ENCODE results near the gene NFIB. TPM values are rescaled to one million over a fixed set of nuclear protein-coding genes. Genes with fewer than 3 reads are reported as not detected.

The NFIB gene
- total RNA-seq, 2 donors from 2014 or later: 54.8 to 114 TPM

DNA sequence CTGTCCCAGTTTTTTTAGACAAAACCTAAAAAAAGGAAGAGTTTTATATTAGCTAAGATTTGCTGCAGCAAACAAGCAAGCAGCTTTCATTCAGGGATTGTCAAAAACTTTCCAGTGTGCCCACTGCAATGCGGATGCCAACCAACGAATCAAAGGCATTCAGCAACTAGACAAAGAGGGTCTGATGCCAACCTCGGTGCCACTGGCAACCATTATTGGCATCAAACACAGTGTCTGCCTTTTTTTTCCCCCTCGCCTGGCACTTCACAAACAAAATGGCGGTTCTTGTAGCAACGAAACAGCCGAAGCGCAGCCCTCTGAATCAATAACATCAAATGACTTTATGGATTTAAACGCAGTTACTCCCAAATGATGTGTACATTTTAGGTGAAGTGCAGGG is 10.4 kb downstream of the NFIB start:
- no peak for ATAC-seq (ENCODE audit: insufficient number of reproducible peaks, low FRiP score, low read depth)
- TF ChIP-seq, protein P1, sequence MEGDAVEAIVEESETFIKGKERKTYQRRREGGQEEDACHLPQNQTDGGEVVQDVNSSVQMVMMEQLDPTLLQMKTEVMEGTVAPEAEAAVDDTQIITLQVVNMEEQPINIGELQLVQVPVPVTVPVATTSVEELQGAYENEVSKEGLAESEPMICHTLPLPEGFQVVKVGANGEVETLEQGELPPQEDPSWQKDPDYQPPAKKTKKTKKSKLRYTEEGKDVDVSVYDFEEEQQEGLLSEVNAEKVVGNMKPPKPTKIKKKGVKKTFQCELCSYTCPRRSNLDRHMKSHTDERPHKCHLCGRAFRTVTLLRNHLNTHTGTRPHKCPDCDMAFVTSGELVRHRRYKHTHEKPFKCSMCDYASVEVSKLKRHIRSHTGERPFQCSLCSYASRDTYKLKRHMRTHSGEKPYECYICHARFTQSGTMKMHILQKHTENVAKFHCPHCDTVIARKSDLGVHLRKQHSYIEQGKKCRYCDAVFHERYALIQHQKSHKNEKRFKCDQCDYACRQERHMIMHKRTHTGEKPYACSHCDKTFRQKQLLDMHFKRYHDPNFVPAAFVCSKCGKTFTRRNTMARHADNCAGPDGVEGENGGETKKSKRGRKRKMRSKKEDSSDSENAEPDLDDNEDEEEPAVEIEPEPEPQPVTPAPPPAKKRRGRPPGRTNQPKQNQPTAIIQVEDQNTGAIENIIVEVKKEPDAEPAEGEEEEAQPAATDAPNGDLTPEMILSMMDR (IDR thresholded peaks at IDR 0.05): no peak
- peaks cover 8 to 84% of the 10 kb centered on the region in 2 donors for H3K4me1 ChIP-seq (ENCODE audit: control insufficient read depth in 1 of 2, low read depth in 2 of 2)

DNA sequence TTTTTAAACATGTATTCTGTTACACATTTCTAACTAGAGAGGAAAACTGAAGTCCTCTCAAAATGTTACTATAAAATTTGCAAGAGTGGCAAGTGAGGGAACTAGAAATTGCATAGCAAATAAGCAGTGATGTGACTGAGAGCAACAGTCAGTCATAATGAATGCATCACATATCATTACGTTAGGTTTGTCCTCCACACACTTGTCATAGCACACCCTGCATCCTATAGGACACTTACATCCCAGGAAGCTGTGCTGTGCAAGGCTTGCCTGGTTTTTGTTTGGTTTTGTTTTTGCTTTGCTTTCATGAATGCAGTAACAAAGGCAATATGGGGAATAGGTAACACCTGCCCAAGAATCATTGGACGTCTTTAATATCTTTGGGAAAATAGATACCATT is 10.8 kb downstream of the NFIB start:
- DNase-seq (ENCODE audit: low spot score) (no peak), ATAC-seq (ENCODE audit: insufficient number of reproducible peaks, low FRiP score, low read depth) (no peak)
- TF ChIP-seq, protein P1 (IDR thresholded peaks at IDR 0.05): no peak
- Histone ChIP-seq H3K27ac (no peak overlapping the region), H3K4me1 (ENCODE audit: control insufficient read depth in 1 of 2, low read depth in 2 of 2) (peaks cover 5 to 85% of the 10 kb centered on the region in 2 donors), H3K9me3 (no peaks in the 10 kb centered on the region), H3K27me3 (replicated peaks; ENCODE audit: insufficient read depth) (no peaks in the 10 kb centered on the region), H3K4me3 (peak overlapping the region; percentile 20), H3K36me3 (no peaks in the 10 kb centered on the region)

More for the DNA sequence above, 10.4 kb downstream of the NFIB start:
- Histone ChIP-seq H3K9me3 (no peaks in the 10 kb centered on the region), H3K4me3 (no peak overlapping the region), H3K36me3 (no peaks in the 10 kb centered on the region), H3K27ac (no peak overlapping the region), H3K27me3 (replicated peaks; ENCODE audit: insufficient read depth) (no peaks in the 10 kb centered on the region)
- DNase-seq (ENCODE audit: low spot score): no peak

DNA sequence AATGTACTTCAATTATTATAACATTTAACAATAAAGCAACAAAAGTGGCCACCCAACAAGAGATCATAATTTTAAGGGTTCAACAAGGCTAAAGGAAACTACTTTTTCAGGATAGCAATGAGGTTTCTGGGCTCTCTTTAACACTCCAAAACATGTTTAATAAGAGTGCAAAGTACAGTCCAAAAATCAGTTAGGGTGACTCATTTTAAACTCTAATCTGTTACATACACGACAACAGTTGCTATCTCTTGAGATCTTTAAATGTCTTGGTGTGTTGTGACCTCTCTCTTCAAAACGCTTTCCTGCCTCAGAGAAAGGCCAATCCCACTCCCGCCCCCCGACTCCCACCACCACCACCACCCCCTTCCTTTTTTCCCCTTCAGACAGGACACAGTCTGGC is 11.5 kb downstream of the NFIB start:
- TF ChIP-seq, protein P1 (IDR thresholded peaks at IDR 0.05): no peak
- ATAC-seq (ENCODE audit: insufficient number of reproducible peaks, low FRiP score, low read depth) (no peak), DNase-seq (ENCODE audit: low spot score) (no peak)
- Histone ChIP-seq H3K27me3 (replicated peaks; ENCODE audit: insufficient read depth) (no peaks in the 10 kb centered on the region), H3K9me3 (no peaks in the 10 kb centered on the region), H3K4me3 (peak overlapping the region; percentile 20), H3K36me3 (no peaks in the 10 kb centered on the region), H3K27ac (peak overlapping the region in 1 of 2 donors; percentile 26), H3K4me1 (ENCODE audit: control insufficient read depth in 1 of 2, low read depth in 2 of 2) (peaks cover 7 to 84% of the 10 kb centered on the region in 2 donors)

DNA sequence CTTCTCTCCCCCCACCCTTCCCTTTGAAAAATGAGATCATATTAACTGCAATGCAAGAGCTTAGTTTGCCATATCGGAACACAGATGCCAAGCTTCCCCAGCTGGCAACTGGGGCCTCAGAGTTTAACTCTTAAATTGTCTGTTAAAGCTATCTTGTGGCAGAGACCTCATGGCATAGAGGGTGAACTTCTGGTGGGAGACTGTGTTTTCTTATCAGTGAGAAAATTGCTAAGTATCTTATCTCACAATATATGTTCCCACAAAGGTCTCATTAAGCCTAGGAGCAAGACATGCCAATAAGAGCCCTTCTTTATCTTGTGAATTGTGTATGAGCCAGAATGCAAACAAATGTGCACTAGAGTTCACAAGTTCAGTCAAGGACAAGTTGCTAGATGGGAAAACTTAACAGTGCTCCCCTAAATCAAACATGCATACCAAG is 12.3 kb downstream of the NFIB start:
- no peak for DNase-seq (ENCODE audit: low spot score)
- Histone ChIP-seq H3K9me3 (no peaks in the 10 kb centered on the region), H3K4me1 (ENCODE audit: control insufficient read depth in 1 of 2, low read depth in 2 of 2) (peaks cover 13 to 84% of the 10 kb centered on the region in 2 donors), H3K27ac (no peak overlapping the region), H3K4me3 (peak overlapping the region; percentile 45), H3K27me3 (replicated peaks; ENCODE audit: insufficient read depth) (no peaks in the 10 kb centered on the region), H3K36me3 (no peaks in the 10 kb centered on the region)
- ATAC-seq (ENCODE audit: insufficient number of reproducible peaks, low FRiP score, low read depth): no peak
- TF ChIP-seq, protein P1 (IDR thresholded peaks at IDR 0.05): no peak

DNA sequence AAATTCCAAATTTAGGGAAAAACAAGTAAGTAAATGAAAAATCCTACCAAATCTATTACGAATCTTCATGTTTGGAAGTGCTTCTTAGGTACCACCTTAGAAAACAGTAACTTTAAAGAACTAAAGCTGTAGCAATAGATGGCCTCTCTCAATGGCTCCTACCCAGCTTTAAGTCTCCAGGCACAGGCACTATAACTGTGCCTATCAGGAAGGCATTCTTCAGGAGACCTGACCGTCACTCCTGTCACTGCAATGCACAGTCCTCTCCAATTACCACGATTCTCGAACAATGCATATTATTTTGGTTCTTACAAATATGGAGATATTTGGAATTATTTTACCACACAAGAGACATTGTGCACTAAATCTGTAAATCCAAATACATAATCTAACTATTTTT is 12.9 kb downstream of the NFIB start:
- Histone ChIP-seq H3K27ac (peak overlapping the region in 1 of 2 donors; percentile 7), H3K9me3 (no peaks in the 10 kb centered on the region), H3K4me3 (peak overlapping the region; percentile 45), H3K36me3 (no peaks in the 10 kb centered on the region), H3K27me3 (replicated peaks; ENCODE audit: insufficient read depth) (no peaks in the 10 kb centered on the region), H3K4me1 (ENCODE audit: control insufficient read depth in 1 of 2, low read depth in 2 of 2) (peaks cover 13 to 84% of the 10 kb centered on the region in 2 donors)
- TF ChIP-seq, protein P1 (IDR thresholded peaks at IDR 0.05): no peak
- ATAC-seq (ENCODE audit: insufficient number of reproducible peaks, low FRiP score, low read depth): no peak
- no peak for DNase-seq (ENCODE audit: low spot score)
